ENCODE measurements around the gene B3GNT9. TPM values are rescaled to one million over a fixed set of nuclear protein-coding genes. Genes with fewer than 3 reads are reported as not detected.

Gene B3GNT9
- total RNA-seq, 4 donors from 2014 or later = 1.5 to 69.1 (median 5.5) TPM

- Histone ChIP-seq H3K27me3 (no peaks in the 10 kb centered on the region), H3K27ac (no peak overlapping the region), H3K36me3 (peaks cover 0 to 23% (median 11%) of the 10 kb centered on the region in 4 donors), H3K4me1 (no peaks in the 10 kb centered on the region), H3K9me3 (no peaks in the 10 kb centered on the region), H3K4me3 (no peak overlapping the region)
- TF ChIP-seq POLR2A (IDR thresholded peaks at IDR 0.05) (no peak), POLR2AphosphoS5 (IDR thresholded peaks at IDR 0.05) (no peak), EP300 (IDR thresholded peaks at IDR 0.05; ENCODE audit: low read depth) (no peak), CTCF (IDR thresholded peaks at IDR 0.05) (no peak)
- in situ Hi-C loops (cut with MboI; ENCODE audit: low pct_ligation_motif_present in 1 of 4, low pct_unique_long_range_greater_than_20kb in 1 of 4, low sequenced_read_pairs in 3 of 4) = no loop called here
- WGBS, 2 donors (ENCODE audit: low coverage in 1 of 2) = 78 to 100% methylated on average over 1 to 5 of the region's 5 CpGs
- intact Hi-C loops (cut with DNase I; ENCODE audit: low total_unique reads) = no loop called here
- no peak for DNase-seq
Measured at GRCh38 chr16:67120025-67120424, 30.8 kb downstream of the B3GNT9 start.

- in situ Hi-C loops (cut with MboI; ENCODE audit: low pct_ligation_motif_present in 1 of 4, low pct_unique_long_range_greater_than_20kb in 1 of 4, low sequenced_read_pairs in 3 of 4) = no loop called here
- intact Hi-C loops (cut with DNase I; ENCODE audit: low total_unique reads) = no loop called here
- no peak for DNase-seq
- WGBS, 2 donors (ENCODE audit: low coverage in 1 of 2) = 68 to 89% methylated on average over 5 to 9 of the region's 9 CpGs
- Histone ChIP-seq H3K27ac (no peak overlapping the region), H3K4me1 (peaks cover 0 to 15% (median 0%) of the 10 kb centered on the region in 4 donors), H3K27me3 (no peaks in the 10 kb centered on the region), H3K36me3 (peaks cover 0 to 22% (median 10%) of the 10 kb centered on the region in 4 donors), H3K4me3 (no peak overlapping the region), H3K9me3 (no peaks in the 10 kb centered on the region)
- no peak for TF ChIP-seq CTCF (IDR thresholded peaks at IDR 0.05)
- no peak for TF ChIP-seq POLR2AphosphoS5 (IDR thresholded peaks at IDR 0.05)
- TF ChIP-seq POLR2A (IDR thresholded peaks at IDR 0.05) = no peak
- no peak for TF ChIP-seq EP300 (IDR thresholded peaks at IDR 0.05; ENCODE audit: low read depth)
Measured at GRCh38 chr16:67117716-67118115, 33.1 kb downstream of the B3GNT9 start.

- intact Hi-C loops (cut with DNase I; ENCODE audit: low total_unique reads) = no loop called here
- DNase-seq = no peak
- H3K4me1 ChIP-seq = peaks cover 0 to 20% (median 0%) of the 10 kb centered on the region in 4 donors
- 72 to 88% methylated on average over 7 to 13 of the region's 13 CpGs for WGBS, 2 donors (ENCODE audit: low coverage in 1 of 2)
- TF ChIP-seq EP300 (IDR thresholded peaks at IDR 0.05; ENCODE audit: low read depth) (no peak), POLR2AphosphoS5 (IDR thresholded peaks at IDR 0.05) (no peak), POLR2A (IDR thresholded peaks at IDR 0.05) (no peak), CTCF (IDR thresholded peaks at IDR 0.05) (no peak)
- no peak overlapping the region for H3K4me3 ChIP-seq
- peaks cover 0 to 14% (median 6%) of the 10 kb centered on the region in 4 donors for H3K36me3 ChIP-seq
- no peaks in the 10 kb centered on the region for H3K27me3 ChIP-seq
- in situ Hi-C loops (cut with MboI; ENCODE audit: low pct_ligation_motif_present in 1 of 4, low pct_unique_long_range_greater_than_20kb in 1 of 4, low sequenced_read_pairs in 3 of 4) = no loop called here
- H3K9me3 ChIP-seq = no peaks in the 10 kb centered on the region
- no peak overlapping the region for H3K27ac ChIP-seq
Measured at GRCh38 chr16:67116388-67117311, 34.1 kb downstream of the B3GNT9 start.

- no peak for DNase-seq
- no peak for TF ChIP-seq EP300 (IDR thresholded peaks at IDR 0.05; ENCODE audit: low read depth)
- no peak for TF ChIP-seq CTCF (IDR thresholded peaks at IDR 0.05)
- TF ChIP-seq POLR2AphosphoS5 (IDR thresholded peaks at IDR 0.05) = no peak
- TF ChIP-seq POLR2A (IDR thresholded peaks at IDR 0.05) = no peak
Measured at GRCh38 chr16:67115639-67116038, 35.2 kb downstream of the B3GNT9 start.

More at GRCh38 chr16:67115639-67116038, 35.2 kb downstream of the B3GNT9 start:
- intact Hi-C loops (cut with DNase I; ENCODE audit: low total_unique reads) = no loop called here
- Histone ChIP-seq H3K36me3 (peaks cover 0 to 7% (median under 1%) of the 10 kb centered on the region in 4 donors), H3K27ac (no peak overlapping the region), H3K9me3 (no peaks in the 10 kb centered on the region), H3K4me1 (peaks cover 0 to 31% (median 7%) of the 10 kb centered on the region in 4 donors), H3K4me3 (no peak overlapping the region), H3K27me3 (no peaks in the 10 kb centered on the region)
- 79 to 80% methylated on average over 2 to 7 of the region's 7 CpGs for WGBS, 2 donors (ENCODE audit: low coverage in 1 of 2)
- in situ Hi-C loops (cut with MboI; ENCODE audit: low pct_ligation_motif_present in 1 of 4, low pct_unique_long_range_greater_than_20kb in 1 of 4, low sequenced_read_pairs in 3 of 4) = no loop called here

Measured in transverse colon (tissue), 4 donors.